DMS79 treated with DMSO at 0.1 percent for 48 hours (cell line): ENCODE measurements around the gene METTL5.

Experiments used
- DNase-seq: peaks from one replicate; lab custom pipeline; 2025; lab: John Stamatoyannopoulos, UW

Gene METTL5

DNA sequence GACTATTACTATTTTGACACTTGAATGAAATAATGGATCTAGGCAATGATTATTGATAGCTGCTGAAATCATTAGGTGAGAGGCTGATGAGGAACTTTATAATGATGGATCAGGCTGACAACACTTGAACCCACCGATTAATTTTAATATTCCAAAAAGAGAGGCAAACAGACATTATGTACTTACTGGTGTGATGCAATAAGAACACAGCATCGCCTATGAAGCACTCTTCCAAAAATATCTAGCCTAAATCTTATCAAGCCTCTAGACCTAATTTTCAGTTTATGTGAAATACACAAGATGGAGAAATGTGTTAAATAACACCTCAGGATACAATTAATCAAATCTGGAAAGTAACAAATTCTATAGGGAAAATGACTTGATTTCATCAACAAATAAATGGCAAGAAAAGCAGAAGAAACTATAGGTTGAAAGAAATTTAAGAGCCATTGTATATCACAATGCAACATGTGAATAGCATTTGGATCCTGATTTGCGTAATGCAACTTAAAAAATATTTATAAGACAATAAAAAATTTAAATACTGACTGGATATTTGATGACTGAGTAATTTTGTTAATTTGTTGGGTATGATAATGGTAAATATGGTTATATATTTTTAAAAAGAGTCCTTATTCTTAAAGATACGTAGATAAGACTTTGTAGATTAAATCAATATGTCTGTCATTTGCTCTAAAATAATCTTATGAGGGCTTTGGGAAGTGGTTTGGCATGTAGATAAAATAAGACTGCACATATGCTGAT, 43.3 kb downstream of the METTL5 start:
- DNase-seq: no peak

GRCh38 chr2:169778446-169778845, 46.3 kb downstream of the METTL5 start:
- no peak for DNase-seq

- no peak for DNase-seq
Observed at GRCh38 chr2:169776252-169776761, 48.4 kb downstream of the METTL5 start.

DNA sequence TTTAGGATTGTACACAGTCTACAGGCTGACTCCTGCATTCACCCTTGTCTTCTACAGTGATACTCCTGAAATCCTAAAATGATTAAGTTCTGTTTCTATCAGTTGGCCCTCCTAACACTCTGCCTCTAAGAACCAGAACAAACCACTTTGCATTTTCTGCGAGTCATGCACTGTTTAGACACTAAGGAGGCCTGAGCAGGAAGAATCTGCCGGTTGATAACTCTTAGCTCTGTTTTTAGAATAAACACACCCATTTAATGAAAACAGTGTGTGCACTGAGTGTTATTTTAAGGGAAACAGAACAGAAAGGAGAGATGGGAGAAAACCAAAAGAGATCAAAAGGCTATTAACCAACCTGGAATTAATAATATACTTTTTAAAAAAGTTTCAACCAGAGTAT, 48.9 kb downstream of the METTL5 start:
- DNase-seq: no peak

DNA sequence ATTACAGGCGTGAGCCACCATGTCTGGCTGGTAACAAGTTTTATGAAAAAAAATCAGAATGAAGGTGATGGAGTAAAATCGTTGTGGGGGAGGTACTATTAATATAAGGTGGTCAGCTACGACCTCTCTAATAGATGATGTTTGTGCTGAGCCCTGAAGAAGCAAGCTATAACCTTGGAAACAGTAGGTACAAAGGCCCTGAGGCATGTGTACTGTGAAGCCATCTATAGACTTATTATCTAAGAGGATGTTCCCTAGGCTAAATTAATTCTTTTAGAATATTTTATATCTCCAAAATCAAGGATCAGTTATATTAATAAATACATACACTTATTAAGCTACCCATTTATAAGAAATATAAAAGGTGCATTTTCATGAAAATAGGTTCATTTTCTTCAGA, 49.4 kb downstream of the METTL5 start:
- no peak for DNase-seq

GRCh38 chr2:169772651-169773050, 52.1 kb downstream of the METTL5 start:
- DNase-seq: no peak

DNA sequence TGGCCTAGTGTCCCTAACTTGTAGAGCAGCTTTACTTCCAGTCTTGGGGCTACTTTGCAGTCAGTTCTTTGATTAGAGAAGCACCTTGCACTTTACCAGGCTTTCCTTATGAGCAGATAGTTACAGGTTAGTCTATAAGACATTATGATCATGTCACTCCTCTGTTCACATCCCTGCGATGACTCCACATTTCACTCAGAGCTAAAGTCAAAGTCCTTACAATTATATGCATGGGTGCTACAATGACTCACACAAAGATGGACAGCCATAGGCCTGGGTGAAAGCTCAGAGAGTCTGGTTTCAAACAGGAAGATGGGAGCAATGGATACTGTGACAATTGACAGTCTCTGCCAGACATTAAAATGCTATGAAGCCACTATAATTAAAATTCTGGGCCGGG, 53.1 kb downstream of the METTL5 start:
- no peak for DNase-seq

DNA sequence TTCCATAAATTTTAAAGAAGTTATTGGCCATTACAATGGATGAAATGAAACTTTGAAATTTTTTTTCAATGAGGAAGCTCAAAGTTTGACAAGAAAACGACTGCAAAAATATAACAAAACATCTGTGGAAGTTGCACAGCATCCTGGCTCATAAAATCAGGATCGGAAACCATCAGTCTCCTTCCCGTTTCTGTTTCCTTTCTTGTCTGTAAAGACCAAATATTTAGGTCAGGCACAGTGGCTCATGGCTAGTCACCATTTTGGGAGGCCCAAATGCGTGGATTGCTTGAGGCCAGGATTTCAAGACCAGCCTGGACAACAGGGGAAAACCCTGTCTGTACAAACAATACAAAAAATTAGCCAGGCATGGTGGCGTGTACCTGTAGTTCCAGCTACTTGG, 53.7 kb downstream of the METTL5 start:
- DNase-seq: no peak

DNA sequence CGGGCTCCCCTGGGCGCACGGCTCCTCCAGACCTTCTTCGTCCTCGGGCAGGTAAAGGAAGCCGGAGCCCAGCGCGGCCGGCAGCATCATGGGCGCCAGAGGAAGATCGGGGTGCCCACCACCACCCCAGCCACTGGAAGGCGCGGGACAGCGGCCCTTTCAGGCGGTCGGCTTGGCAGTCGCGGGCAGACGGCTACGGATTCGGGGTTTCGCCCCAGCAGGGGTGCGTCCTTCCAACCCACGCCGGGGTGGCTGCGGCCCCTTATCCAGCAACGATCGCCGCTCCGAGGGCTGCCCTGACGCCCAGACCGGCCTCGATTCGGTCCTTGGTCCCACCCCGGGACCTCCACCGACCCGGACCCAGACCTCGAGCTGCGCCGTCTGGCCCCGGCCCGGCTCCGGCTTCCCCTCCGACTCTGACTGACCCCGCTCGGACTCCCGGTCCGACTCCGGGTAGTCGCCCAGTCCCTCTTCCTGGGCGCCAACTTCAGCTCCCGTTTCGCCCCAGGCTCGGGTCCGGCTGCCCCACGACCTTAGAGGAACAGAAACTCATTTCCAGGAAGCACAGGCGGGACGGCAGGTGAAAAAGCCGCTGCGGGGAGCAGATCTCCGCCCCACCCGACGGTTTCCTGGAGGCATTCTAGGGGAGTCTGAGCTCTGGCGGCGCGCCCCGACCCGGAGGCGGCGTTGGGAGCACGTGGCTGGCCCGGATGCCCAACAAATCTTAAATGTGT, 56.3 kb downstream of the METTL5 start:
- DNase-seq: no peak

GRCh38 chr2:169767243-169767888, 57.3 kb downstream of the METTL5 start:
- DNase-seq: no peak

DNA sequence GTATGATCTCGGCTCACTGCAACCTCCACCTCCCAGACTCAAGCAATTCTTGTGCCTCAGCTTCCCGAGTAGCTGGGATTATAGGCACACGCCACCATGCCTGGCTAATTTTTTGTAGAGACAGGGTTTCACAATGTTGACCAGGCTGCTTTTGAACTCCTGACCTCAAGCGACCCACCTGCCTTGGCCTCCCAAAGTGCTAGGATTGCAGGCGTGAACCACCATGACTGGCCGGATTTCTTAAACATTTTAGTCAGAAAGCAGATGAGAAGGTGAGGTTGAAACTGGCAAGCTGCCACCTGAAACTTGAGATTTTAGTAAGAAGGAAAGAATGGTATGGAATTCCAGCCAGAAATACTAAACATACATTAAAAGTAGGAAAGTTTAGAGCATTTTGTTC, 59.2 kb downstream of the METTL5 start:
- no peak for DNase-seq

GRCh38 chr2:169761970-169762292, 62.8 kb downstream of the METTL5 start:
- DNase-seq: no peak
